ENCODE results near the gene DLEC1.
"Not testable (repeated sequence)": the region's sequence is repeated elsewhere in the genome, so short reads cannot be mapped to it uniquely, and the experiment has no call there.

Gene DLEC1

DNA sequence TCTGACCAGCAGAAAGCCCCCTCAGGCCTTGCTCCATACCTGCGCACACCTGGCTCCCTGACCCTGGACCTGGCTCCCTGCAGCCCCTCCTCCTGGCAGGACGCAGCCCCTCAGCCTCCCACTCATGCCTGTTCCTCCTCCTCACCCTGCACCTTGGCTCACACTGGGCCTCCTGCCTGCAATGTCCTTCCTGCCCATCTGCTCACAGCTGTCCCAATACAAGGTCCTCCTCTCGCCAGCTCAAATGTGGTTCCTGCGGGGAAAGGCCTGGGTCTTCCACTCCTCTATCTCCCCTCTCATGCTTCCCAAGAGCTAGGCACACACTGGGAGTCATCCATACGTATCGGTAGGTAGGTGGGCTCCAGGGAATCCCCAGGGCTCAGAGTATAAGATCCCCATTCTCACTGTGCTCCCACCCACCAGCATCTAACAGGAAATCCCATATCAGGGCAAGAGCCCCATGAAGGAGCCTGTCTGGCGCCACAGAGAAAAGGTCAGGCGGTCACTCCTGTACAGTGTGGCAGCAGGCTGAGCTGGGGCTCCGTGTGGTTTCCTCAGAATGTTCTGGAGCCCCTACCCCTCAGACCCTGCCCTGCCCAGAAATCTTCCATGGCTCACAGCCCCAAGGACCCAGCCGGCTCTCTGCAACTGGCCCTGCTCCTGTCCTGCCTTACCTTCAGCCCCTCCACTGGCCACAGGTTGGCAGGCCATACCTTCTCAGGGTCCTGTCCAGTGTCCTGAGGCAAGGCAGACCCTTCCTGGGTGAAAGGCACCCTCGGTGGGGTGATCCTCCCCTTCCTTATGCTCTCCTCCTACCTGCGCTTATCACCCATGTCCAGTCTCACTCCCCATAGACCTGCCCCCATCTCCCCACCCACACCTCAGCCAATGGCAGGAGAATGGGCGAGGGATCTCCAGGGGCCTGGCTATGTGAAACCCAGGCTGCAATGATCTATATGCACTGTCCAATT is 20.4 kb upstream of the DLEC1 start:
- FAIRE-seq (no peak), DNase-seq (ENCODE audit: insufficient read length, low spot score) (no peak)

DNA sequence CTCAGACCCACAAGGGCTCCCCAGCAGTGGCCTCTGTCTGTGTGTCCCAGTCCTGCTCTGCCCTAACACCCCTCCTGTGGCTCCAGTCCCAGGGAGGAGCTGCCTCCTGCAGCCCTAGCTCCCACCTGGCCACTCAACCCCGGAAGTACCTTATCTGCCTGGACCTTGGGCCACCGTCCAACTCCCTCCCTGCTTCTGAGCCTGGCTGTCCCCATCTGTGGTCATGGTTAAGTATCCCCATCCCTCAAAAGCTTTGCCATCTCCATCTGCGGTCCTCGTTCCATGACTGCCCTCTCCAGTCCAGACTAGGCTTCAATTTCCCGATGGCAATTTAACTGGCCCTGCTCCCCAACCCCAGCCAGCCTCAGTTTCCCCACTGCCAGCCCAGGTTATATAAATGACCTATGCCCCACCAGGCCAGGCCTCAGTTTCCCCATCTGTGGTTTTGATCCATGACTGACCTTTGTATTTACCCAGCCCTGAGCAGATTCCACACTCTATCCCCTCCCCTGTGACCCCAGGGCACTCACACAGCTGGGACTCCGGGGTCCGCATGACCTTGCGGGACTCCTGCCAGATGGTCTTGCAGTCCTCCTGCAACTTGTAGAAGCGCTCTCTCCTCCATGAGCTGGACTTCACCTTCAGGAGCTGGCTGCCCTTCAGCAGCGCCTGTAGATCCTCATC is 19.2 kb upstream of the DLEC1 start:
- DNase-seq (ENCODE audit: insufficient read length, low spot score) (no peak), FAIRE-seq (no peak)

DNA sequence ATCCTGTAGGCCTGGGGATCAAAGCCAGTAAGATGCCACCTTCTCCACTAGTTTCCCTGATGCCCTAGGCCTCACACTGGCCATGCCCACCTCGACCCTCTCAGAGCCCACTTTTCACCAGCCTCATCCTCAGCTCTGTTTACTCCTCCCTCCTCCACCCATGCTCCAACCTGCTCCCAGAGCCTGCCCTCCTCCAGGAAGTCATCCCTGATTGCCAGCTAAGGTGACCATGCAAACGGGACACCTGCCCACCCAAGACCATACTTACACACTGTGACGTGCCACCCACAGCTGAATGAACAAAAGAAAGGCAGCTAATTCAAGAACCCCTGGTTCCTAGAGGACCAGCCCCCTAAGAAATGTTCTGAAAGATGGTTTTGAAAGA is 18.7 kb upstream of the DLEC1 start:
- DNase-seq (ENCODE audit: insufficient read length, low spot score): no peak
- FAIRE-seq: no peak

DNA sequence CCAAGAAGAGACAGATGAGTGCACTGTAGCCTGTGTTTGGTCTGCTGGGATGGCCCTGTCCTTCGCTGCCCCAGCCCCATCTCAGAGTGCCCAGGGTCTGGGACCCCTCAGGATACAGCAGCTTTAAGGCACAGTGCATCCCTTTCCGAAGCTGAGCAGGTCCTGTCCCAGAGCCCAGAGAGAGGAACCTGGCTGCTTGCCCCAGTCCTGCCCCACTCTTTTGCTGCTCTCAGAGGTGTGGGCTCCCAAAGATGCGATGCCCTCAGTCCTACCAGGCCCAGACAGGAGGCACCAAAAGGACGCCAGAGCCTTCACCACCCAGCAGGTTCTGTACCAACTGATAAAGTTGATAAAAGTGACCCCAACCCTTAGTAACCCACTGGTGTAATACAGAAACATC is 17.8 kb upstream of the DLEC1 start:
- FAIRE-seq: no peak
- no peak for DNase-seq (ENCODE audit: insufficient read length, low spot score)

DNA sequence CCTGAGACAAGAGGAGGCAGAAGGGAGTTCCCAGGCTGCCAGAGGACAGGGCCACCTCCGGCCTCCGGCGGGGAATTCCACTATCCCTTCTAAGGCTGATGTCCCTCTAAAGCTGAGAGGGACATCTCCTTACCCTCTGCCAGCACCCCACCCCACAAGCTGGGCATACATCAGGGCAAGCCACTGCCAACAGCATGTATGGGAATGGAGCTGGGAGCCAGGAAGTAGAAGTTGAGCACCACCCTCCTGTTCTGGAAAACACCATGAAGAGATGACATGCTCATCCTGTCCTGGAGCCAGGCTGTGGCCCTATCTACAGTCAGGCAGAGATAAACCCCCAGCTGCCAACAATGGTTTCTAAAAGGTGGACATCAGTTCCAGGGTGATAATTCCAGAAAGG is 16.7 kb upstream of the DLEC1 start:
- no peak for FAIRE-seq
- no peak for DNase-seq (ENCODE audit: insufficient read length, low spot score)

DNA sequence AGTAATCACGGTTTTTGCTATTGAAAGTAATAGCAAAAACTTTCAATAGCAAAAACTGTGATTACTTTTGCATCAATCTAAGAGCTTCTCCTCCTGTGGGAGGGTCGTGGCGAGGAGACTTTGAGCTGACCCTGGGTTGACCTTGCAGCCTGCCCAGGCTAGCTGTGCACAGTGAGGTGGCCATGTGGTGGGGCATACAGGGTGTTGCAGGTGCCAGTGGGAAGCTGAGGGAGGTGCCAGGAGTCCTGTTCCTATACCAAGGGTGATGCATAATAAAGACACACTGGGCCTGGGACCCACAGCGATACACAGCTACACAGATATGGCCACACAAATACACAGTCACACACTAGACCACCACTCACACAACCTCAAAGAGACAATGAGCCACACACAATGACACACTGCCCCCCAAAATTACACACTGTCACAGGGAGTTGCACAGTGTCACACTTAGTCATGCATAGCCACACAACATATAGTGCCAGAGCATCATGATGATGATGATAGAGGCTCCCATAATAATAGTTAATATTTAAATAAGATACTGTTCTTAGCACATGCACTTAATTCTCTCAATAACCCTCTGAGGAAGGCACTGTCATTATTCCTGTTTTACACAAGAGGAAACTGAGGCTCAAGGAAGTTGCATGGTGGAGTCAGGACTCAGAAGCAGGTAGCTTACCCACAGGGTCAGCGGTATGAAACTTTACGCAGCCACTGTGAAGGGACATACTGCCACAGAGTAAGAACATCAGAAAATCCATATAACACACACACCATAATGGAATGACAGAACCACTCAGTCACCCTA is 15.9 kb upstream of the DLEC1 start:
- no peak for DNase-seq (ENCODE audit: insufficient read length, low spot score)
- FAIRE-seq: no peak

DNA sequence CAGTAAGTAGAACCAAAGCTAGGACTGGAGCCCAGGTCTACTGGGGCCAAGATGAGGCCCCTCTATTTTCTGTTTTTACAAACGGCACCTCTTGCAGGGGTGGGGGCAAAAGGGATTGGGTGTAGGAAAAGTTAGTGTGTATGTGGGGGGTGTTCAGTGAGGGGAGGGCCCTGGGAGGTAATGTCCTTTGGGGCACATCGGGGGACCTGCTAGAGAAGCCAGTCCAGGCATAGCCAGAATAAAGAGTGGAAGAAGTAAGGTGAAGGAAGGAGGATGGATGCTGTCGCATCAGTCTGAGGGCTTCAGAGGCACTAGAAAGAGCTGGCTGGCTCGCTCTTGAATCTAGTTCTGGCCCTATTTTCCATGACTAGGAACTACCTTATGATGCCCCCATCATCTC is 12.2 kb upstream of the DLEC1 start:
- DNase-seq (ENCODE audit: insufficient read length, low spot score) (no peak), FAIRE-seq (no peak)

DNA sequence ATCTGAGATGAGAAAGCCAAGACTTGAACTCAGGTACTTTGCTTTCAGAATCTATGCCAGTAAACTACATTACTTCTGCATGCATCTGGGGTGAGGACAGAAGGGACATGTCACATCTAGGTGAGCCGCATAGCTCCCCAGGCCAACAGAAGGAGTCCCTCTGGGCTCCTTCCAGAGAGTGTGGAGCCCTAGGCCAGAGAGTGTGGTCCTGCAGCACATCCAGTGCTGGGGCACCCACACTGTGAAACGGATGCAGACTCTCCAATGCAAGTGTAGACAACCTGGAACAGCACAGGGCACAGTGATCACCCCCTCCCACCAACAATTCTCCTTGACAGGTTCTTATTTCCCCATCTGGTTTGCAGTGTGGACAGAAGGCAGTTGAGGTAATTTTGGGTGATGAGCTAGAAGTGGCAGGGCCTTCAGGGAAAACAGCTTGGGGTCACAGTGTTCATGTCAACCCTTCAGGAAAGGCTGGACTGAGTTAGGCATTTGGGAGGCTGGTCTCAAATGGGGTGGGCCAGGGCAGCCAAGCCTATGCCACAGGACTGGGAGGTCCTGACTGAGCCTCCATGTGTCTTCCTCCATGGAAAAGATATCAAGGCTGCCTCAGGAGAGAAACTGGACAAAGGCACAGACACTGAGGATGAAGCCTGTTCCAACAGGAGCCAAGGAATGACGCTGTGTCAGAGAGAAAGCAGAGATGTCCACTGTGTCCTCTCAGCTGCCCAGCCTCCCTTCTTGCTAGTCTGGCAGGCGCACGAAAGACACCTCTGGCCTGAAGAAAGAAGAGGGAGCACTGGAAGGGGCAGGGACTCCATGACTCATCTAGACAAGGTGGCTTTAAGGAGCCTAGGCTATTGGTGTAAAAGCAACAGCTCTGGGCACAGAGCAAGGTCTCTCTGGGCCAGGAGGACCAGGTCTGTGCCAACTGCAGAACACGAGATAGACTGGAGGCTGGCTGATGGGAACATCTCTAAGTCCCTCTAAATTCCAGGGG is 11.2 kb upstream of the DLEC1 start:
- no peak for DNase-seq (ENCODE audit: insufficient read length, low spot score)
- no peak for FAIRE-seq

DNA sequence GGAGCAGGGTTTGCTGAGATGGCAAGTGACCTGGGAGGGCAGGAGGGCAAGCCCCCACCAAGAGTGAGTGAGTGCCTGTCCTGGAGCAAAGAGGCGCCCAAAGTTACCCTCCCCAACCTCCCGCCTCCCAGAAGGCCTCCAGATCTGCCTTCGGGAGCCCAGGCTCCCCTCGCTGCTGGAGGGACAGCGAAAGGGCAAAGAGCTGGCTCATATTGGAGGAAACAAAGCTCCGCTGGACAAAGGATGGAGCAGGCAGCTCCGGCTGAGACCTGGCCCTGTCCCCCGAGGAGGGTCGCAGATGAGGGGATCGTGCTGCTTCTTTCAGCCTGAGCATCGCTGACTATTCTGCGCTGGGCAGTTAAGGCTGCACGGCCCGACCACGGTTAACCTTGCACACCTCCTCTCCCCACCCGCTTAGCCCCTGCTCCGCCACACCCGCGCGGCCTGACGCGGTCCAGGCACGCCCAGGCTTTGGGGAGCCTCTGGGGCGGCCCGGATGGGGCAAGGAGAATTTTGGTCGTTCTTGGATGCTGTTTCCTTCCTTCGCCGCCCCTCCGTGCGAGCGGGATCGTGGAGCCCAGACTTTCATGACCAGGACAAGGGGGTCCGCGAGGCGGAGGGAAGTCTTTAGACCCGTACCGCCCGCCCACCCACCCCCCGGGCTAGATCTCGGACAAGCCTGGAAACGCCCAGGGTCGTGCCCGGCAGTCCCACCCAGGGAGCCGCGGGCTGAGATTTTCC is 10.2 kb upstream of the DLEC1 start:
- FAIRE-seq: no peak
- no peak for DNase-seq (ENCODE audit: insufficient read length, low spot score)

DNA sequence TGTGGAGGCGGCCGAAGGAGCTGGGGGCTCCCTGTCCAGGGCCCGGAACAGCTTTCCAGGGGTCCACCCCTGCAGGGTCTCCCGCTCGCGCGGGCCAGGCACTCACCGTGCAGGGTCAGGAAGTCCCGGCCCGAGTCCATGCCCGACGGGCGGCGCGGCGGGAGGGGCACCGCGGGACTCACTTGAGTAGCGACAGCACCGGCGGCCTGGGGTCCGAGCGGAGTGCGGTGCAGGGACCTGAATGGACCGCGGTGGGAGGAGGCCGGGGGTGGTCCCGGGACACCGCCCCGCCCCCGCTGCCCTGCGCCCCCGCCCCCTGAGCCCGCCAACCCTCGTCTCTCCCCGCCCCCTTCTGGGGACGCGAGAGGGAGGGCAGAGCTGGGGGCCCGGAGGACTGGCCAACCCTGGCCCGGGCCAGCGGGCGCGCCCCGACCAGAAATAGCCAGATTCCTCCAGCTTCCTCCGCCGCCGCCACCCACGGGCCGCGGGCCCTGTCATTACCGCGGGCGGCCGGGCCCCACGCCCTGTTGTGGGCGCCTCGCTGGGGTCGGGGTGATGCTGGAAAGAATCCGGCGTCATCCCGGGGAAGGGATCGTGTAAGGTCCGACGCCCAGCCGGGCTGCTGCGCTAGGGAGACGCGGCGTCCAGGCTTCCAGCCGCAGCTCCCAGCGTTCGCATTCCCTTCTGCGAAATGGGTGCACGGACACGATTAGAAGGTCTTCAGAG is 9.4 kb upstream of the DLEC1 start, which contains the start of gene PLCD1:
Gene PLCD1, minus strand, starts transcription at position 243 of the 726 bp plus-strand sequence. Its CDS starts 103 bp downstream, at position 140.
- no peak for DNase-seq (ENCODE audit: insufficient read length, low spot score)

DNA sequence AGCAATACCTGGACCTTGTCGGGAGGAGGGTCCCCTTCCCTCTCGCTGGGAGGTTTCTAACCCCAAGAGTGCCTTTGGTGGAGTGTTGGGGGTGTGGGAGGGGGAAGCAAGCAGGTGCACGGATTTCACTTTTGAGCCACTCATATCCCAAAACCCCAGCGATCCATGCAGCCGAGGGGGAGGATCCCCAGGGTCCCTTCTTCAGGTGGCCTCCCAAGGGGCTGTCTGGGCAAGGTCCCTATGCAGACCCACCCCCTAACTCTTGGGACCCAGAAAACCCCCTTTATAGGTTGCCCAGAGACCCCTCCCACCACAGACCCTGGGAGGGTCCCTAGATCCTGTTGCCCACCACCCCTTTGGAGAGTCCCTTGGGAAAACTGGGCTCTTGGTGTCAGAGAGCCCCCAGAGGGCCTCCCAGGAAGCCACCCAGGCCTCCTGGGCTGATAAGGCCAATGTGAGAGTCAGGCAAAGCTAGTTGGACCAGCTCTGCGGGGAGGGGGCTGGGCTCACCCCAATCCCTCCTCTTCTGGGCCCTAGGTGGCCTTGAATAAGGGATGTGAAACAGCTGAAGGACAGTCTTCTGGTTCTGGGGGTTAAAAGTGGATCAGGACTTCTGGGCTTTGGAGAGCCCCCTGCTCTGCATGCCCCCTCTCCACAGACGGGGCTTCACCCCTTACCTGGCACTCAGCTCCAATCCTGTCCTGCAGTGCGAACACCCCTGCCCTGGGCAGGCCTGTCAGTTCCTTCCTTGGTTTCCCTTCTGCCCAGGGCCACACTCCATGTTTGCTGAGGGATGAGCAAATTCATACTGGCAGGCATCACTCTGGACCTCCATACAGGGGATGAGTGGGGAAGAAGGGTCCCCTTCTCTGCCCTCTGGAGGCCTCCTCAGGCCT is 8.6 kb upstream of the DLEC1 start:
- no peak for DNase-seq (ENCODE audit: insufficient read length, low spot score)
- no peak for FAIRE-seq

More for the DNA sequence above, 9.4 kb upstream of the DLEC1 start, which contains the start of gene PLCD1:
- no peak for FAIRE-seq

DNA sequence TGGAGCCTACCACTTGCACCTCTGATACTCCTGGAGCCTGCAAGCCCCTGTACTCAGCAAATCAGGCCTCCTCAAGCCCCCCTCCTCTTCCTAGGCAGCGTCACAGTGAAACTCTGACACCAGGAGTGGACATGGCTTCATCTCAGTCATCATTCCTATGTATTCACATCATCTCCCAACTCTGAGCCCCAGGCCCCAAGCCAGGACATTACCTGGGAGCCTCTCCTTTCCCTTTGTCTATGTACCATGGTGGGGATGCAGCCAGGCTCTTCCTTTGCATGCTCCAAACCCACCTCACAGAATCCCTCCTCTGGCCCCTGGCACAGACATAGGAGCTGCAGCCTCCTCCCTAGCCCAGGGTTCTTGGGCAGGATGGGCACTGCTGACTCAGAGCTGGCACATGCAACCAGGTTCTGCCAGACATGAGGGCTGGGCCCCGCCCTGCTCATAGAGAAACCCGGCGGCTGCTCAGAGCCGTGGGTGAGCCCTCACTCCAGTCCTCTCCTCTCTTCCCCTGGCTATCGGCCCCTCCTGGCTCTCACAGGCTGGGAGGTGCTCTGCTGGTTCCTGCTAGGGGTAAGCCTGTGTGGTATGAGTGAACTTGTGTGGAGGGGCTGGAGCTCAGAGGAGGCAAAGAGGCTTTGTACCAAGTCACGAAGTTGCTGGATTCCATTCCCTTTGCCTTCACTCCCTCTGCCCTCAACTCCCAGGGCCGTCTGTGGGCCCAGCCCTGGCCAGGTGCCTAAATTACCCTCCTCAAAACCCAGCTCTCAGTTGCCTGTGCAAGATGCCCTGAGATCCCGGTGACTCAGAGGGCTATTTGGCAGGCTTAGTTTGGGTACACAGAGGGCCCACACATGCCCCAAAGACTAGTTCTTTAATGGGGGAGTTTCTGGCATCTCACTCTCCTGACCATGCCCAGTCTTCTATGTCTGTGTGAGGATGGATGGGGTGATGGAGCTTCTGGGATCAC is 7.7 kb upstream of the DLEC1 start:
- FAIRE-seq (no peak), DNase-seq (ENCODE audit: insufficient read length, low spot score) (no peak)

DNA sequence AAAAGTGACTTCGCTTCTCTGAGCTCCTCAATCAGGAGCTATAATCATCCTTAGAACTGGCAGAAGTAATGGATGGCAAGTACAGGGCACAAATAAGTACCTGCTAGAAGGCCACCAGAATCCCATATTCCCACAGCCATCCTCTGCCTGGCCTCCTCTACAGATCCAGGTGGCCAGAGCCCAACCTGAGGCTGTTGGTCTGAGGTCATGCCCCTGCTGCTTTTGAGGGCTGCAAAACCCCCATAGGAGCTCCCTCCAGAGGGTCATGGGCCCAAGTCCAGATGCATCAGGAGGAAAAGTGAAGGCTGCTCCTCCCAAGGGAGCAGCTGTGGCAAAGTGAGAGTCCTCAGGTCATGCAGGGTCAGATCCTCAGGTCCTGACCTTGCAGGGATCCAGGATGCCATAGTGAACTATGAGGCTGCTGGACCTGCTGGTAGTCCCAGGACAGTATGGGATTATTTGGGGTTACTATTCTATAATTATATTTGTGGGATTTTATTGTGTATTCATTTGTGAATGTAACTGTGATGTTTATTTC is 6.6 kb upstream of the DLEC1 start:
- FAIRE-seq (no peak), DNase-seq (ENCODE audit: insufficient read length, low spot score) (no peak)

DNA sequence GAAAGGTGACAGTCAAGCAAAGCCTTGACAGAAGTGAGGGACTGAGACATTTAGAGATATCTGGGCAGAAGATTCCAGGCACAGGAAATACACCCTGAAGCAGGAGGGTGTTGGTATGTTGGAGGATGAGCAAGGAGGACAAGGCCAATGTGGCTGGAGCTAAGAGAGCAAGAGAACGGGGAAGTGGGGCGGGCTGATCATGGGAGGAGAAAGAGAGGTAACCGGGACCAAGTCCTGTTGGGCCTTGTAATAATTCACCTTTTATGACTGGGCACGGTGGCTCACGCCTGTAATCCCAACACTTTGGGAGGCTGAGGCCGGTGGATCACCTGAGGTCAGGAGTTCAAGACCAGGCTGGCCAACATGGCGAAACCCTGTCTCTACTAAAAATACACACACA is 5.4 kb upstream of the DLEC1 start:
- not testable (repeated sequence) for DNase-seq (ENCODE audit: insufficient read length, low spot score); FAIRE-seq

DNA sequence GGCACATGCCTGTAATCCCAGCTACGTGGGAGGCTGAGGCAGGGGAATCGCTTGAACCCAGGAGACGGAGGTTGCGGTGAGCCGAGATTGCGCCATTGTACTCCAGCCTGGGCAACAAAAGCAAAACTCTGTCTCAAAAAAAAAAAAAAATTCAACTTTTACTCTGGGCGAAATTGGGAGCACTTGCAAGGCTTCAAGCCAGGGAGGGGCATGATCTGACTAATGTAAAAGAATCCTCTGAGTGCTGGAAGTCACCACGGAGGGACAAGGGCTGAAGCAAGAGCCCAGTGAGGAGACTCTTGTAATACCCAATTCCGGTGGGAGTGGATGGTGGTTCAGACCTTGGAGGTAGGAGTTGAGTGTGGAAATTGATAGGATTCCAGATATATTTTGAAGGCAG is 4.7 kb upstream of the DLEC1 start:
- FAIRE-seq; DNase-seq (ENCODE audit: insufficient read length, low spot score): not testable (repeated sequence)

DNA sequence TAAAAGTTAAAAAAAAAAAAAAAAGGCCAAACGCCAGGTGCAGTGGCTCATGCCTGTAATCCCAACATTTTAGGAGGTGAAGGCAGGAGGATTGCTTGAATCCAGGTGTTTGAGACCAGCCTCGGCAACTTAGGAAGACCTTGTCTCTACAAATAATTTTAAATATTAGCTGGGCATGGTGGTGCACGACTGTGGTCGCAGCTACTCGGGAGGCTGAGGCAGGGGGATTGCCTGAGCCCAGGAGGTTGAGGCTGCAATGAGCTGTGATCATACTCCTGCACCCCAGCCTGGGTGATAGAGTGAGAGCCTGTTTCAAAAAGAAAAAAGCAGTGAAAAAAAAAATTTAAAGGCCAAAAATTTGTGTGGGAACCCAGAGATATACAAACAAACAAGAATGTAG is 2.7 kb upstream of the DLEC1 start:
- FAIRE-seq (no peak), DNase-seq (ENCODE audit: insufficient read length, low spot score) (no peak)

All from GM19239 (cell line).